B cell (primary cell): Measurements from ENCODE around the gene PIGZ.

ENCODE experiments used
- CTCF ChIP-seq: fragments of 200-600 bp; IDR thresholded peaks from one replicate; pipeline ENCODE4 v1.8.0; 2022; ENCODE audit warnings: antibody characterized with exemption, mild to moderate bottlenecking
- EZH2 ChIP-seq: IDR thresholded peaks from 2 replicates; pipeline ENCODE4 v1.6.1; 2012; ENCODE audit warnings: borderline replicate concordance, low read depth, mild to moderate bottlenecking, moderate library complexity, low read length; ENCODE audit not compliant: insufficient read depth, poor library complexity, severe bottlenecking

- TF ChIP-seq CTCF (no peak), EZH2 (no peak)
These were observed 30.5 kb downstream of the PIGZ start for GRCh38 chr3:196938124-196938523.
